GM12864 (cell line): Measurements from ENCODE around the gene ALKBH1.

Source experiments
- DNase-seq: peaks from one replicate; pipeline ENCODE4 v3.0.0-alpha.2; 2011; ENCODE audit warnings: low read depth
- H3K4me3 ChIP-seq: 2 replicates; pipeline ENCODE4 v1.5.1; 2011; ENCODE audit warnings: mild to moderate bottlenecking, low read depth, low read length, control low read depth
- TF ChIP-seq, protein P1 (sequence below): IDR thresholded peaks from 2 replicates; pipeline ENCODE4 v1.5.1; 2011; ENCODE audit warnings: low read depth, mild to moderate bottlenecking, moderate library complexity, low read length, control low read depth, inconsistent platforms; ENCODE audit errors: missing control alignments

ALKBH1 gene

DNA sequence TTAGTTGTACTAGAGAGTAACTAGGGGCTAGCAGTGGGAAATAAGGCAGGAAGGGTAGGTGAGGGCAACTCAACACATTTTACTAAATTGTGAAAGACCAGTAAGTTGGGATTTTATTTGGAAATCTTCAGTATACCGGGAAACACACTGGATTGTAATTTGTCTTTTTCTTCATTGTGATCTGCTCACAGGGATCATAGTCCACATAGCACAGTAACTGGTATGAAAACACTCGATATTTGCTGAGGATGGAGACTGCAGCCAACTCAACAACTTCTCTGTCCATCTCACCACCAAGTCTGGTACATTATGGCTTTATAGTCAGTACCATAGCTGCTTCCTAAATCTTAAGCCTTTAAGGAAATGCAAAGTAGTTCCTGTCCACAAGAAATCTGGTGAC, 2.5 kb upstream of the ALKBH1 start:
- TF ChIP-seq, protein P1, sequence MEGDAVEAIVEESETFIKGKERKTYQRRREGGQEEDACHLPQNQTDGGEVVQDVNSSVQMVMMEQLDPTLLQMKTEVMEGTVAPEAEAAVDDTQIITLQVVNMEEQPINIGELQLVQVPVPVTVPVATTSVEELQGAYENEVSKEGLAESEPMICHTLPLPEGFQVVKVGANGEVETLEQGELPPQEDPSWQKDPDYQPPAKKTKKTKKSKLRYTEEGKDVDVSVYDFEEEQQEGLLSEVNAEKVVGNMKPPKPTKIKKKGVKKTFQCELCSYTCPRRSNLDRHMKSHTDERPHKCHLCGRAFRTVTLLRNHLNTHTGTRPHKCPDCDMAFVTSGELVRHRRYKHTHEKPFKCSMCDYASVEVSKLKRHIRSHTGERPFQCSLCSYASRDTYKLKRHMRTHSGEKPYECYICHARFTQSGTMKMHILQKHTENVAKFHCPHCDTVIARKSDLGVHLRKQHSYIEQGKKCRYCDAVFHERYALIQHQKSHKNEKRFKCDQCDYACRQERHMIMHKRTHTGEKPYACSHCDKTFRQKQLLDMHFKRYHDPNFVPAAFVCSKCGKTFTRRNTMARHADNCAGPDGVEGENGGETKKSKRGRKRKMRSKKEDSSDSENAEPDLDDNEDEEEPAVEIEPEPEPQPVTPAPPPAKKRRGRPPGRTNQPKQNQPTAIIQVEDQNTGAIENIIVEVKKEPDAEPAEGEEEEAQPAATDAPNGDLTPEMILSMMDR: no peak
- no peak overlapping the region for H3K4me3 ChIP-seq
- DNase-seq: no peak

- DNase-seq: no peak
- peak overlapping the region; percentile 60 for H3K4me3 ChIP-seq
- TF ChIP-seq, protein P1: no peak
These were observed 1.6 kb upstream of the ALKBH1 start for GRCh38 chr14:77709412-77709811.

GRCh38 chr14:77708749-77709148, 926 bp upstream of the ALKBH1 start:
- H3K4me3 ChIP-seq: peak overlapping the region; percentile 60
- no peak for DNase-seq
- TF ChIP-seq, protein P1: no peak

DNA sequence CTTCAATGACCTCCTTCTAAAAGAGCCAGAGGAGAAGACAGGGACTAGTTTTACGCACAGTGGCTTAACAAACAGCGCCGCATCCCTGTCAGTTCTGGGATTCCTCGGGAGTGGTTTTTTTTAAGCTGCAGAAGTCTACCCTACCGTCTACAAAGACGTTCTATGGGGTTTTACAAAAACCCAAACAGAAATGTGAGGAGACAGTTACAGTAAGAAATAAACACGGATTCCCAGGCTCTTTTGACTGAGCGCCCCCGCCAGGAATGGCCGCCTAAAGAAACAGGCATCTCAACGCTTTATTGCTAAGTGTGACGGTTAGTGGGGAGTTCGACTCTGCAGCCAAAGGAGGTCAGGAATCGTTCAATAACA, 484 bp downstream of the ALKBH1 start:
- H3K4me3 ChIP-seq: peak overlapping the region; percentile 60
- TF ChIP-seq, protein P1: peak; percentile 35
- no peak for DNase-seq

- TF ChIP-seq, protein P1: no peak
- H3K4me3 ChIP-seq: no peak overlapping the region
- DNase-seq: no peak
These were observed 16.6 kb downstream of the ALKBH1 start for GRCh38 chr14:77691259-77691658.

DNA sequence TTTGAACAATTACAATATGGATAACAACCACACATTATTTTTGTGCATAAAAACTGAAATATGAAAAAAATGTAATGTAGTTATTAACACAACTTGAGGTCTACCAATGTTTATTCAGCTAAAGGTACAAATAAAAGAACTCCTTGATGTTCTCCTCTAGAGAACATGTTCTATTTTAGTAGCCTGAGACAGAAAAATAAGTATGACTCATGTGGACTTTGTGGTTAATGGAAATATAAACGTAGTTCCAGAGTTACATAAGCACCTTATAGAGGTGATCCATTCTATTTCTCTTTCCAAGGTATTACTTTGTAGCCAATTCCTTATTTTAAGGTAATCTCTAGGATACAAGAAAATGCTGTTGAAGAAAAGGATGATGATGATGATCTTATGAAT, 25.7 kb downstream of the ALKBH1 start:
- H3K4me3 ChIP-seq: no peak overlapping the region
- TF ChIP-seq, protein P1: no peak
- no peak for DNase-seq
